HG02981 (cell line): ENCODE measurements around the gene KIAA1671.

ENCODE experiments used
- ATAC-seq: cut with Tn5 transposase; IDR thresholded peaks from one replicate; pipeline ENCODE4 v1.9.1; 2021; ENCODE audit warnings: mild to moderate bottlenecking, moderate library complexity; ENCODE audit not compliant: unreplicated experiment

Gene KIAA1671

GRCh38 chr22:25084405-25085107 lies 132.0 kb downstream of the KIAA1671 start:
- ATAC-seq, result no peak

- no peak for ATAC-seq
Measured at GRCh38 chr22:25085156-25085555, 132.6 kb downstream of the KIAA1671 start.

- peak; percentile 83 for ATAC-seq
Measured at GRCh38 chr22:25085930-25086901, 133.7 kb downstream of the KIAA1671 start.

DNA sequence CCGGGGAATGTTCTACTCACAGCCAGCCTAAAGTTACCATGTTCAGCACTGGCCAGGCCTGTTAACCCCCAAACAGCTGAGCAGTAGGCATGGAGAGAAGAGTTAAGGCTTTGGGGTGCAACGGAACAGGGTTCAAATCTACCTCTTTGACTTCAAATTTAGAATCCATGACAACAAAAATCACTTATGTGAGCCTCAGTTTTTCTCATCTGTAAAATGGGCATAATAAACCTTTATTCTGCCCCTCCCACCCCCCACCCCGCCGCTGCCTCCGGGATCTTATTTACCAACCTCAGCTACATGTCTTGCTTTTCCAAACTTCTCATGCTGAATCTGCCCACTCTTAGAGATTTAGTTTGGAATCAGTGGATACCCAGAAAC lies 134.4 kb downstream of the KIAA1671 start:
- no peak for ATAC-seq

GRCh38 chr22:25090225-25090890 lies 137.8 kb downstream of the KIAA1671 start:
- ATAC-seq, result no peak

GRCh38 chr22:25091458-25091857 lies 138.9 kb downstream of the KIAA1671 start:
- no peak for ATAC-seq

- no peak for ATAC-seq
Measured at GRCh38 chr22:25092119-25092518, 139.6 kb downstream of the KIAA1671 start.

- ATAC-seq, result no peak
Measured at GRCh38 chr22:25094579-25094978, 142.1 kb downstream of the KIAA1671 start.

- ATAC-seq, result no peak
Measured at GRCh38 chr22:25095869-25096268, 143.4 kb downstream of the KIAA1671 start.

- no peak for ATAC-seq
Measured at GRCh38 chr22:25096638-25097405, 144.3 kb downstream of the KIAA1671 start.

GRCh38 chr22:25098445-25099081 lies 146.0 kb downstream of the KIAA1671 start:
- ATAC-seq, result no peak

GRCh38 chr22:25099202-25099601 lies 146.7 kb downstream of the KIAA1671 start:
- no peak for ATAC-seq

DNA sequence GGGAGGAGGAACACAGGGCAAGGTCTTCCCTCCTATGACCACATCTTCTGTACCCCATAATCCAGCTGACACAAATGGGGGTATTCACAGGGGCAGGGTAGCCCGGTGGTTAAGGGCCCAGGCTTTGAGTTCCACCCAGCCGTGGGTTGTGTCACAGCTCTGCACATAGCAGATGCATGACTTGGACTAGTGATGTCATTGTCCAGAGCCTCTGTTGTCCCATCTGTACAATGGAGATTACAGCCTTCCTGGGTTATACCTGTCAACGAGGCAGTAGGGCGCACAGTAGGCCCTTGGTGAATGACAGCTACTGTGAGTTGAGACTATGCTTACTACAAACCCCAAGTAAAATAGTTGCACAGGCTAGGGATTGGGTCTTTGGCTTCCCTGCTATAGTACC lies 147.9 kb downstream of the KIAA1671 start:
- ATAC-seq, result no peak

DNA sequence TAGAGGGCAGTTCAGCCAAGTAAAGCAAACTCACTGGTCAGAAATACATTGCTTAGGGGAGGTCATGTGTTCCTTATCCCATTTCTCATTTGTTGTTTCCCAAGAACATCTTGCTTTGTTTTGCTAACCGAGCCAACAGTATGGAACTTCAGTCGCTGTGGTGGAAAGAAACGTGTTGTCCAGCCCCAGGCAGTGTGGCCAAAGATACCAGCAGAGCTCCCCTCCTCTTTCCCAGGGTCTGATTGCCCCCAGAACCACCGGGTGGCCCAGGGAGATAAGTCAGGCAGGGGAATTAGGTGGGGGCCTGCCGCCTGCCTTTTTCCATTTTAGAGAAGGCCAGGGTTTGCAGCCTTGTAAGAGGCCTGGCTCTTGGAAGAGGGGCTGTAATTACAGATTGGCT lies 148.4 kb downstream of the KIAA1671 start:
- ATAC-seq, result no peak

GRCh38 chr22:25101501-25101900 lies 149.0 kb downstream of the KIAA1671 start:
- no peak for ATAC-seq

- no peak for ATAC-seq
Measured at GRCh38 chr22:25101986-25102385, 149.5 kb downstream of the KIAA1671 start.

DNA sequence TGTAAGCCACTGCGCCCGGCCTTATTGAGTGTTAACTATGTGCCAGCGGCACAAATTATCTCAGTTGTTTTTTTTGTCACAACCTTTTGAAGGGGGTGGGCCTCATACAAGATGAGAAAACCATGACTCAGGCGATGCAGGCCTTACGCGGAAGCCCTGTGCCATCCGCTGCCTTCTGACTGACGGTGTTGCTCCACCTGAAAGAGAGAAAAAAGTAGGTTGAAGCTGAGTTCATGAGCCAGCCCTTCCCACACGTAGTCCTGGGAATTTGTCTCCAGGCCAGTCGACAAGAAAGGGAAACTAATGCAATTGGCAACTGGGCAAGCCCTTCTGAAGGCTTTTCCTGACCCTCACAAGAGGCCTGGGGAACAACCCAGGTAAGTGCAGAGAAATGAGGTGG lies 150.2 kb downstream of the KIAA1671 start:
- ATAC-seq, result no peak

- no peak for ATAC-seq
Measured at GRCh38 chr22:25104367-25104766, 151.9 kb downstream of the KIAA1671 start.

- ATAC-seq, result no peak
Measured at GRCh38 chr22:25105817-25106650, 153.5 kb downstream of the KIAA1671 start.
